Left ventricle myocardium superior (tissue), 1 donor: ENCODE measurements around the gene PPP2R3C. TPM values are rescaled to one million over a fixed set of nuclear protein-coding genes. Genes with fewer than 3 reads are reported as not detected.
"Not testable (repeated sequence)": the region's sequence is repeated elsewhere in the genome, so short reads cannot be mapped to it uniquely, and the experiment has no call there.

ENCODE experiments used
- ATAC-seq: fragments of 200-7000 bp; cut with Tn5 transposase; one replicate; pipeline ENCODE4 v1.9.1; 2020; ENCODE audit warnings: mild to moderate bottlenecking, moderate library complexity
- DNase-seq: peaks from one replicate; pipeline ENCODE4 v3.0.0-alpha.2; 2020
- intact Hi-C: fragments of 100-400 bp; cut with micrococcal nuclease; formaldehyde crosslinking; loops from one replicate; pipeline ENCODE4 v1.11.0; 2022
- long read RNA-seq: library from polyadenylated mRNA; unstranded; transcript quantifications from one replicate; pipeline ENCODE4 v2.0.0, GENCODE V29; 2021
- total RNA-seq: library from RNA; stranded (reverse); fragmentation: NEBNext Ultra II Directional; extraction: Animal tissue kit (Norgen Biotek cat#: 25700); gene quantifications from one replicate; pipeline ENCODE4 v1.2.1, GENCODE V29; 2021
- donor health status: DM: no; HTN: yes; CAD: no; lungs with severe emphysema.

PPP2R3C gene
- 24.7 TPM for total RNA-seq
- long read RNA-seq, transcript PPP2R3C-201 (13 exons, 1,839 nt), result major isoform, 23 of 32 reads
- long read RNA-seq, partial matches to known transcripts, result 2 of 32 reads
- long read RNA-seq, other reads (novel, unspliced or antisense), result 5 of 32 reads

DNA sequence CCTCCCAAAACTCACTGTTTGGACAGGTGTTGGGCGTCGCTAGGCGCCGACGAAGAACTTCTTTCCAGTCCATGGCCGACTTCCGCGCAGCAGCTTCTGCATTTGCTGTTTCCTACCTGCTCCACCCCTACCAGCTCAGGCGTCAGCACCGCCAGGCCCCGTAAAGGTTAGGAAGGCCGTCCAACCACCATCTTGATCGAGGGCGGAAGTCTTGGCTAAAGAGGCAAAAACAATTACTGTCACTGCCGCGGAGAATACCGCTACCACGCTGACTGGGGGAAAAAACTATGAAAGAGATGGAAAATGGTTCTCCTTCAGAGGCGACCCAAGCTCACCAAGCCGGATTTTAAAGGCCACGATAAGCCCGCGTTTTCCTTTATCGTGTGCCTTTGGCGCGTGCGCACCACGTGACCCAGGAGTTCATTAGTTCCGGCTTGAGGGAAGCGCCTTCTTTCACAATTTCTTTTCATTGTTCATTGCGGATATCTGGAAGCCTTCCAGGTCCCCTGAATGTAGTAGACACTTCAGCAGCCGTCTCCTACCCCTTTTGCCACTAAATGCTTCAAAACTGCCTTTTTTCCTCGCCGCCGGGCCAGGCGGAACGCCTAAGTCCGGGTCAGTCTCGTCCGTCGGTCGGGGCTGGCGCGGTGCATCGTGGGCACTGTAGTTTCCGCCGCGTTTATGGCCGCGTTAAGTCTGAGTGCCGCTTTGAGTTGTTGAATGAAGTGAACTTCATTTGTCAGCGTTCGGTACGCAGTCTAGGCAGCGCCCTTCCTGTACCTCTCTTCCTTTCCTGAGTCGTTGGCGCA is at the start of gene PPP2R3C, which contains the start of gene PRORP:
Gene PPP2R3C, minus strand, starts transcription at position 104 of the 809 bp plus-strand sequence. Its CDS starts 31 bp downstream, at position 73.
Gene PRORP, plus strand, starts transcription at position 666 of the 809 bp plus-strand sequence. CDS start 694 bp downstream, outside the sequence.
- ATAC-seq (peak; percentile 96), DNase-seq (peak; percentile 93)
- intact Hi-C loops, result no loop called here

DNA sequence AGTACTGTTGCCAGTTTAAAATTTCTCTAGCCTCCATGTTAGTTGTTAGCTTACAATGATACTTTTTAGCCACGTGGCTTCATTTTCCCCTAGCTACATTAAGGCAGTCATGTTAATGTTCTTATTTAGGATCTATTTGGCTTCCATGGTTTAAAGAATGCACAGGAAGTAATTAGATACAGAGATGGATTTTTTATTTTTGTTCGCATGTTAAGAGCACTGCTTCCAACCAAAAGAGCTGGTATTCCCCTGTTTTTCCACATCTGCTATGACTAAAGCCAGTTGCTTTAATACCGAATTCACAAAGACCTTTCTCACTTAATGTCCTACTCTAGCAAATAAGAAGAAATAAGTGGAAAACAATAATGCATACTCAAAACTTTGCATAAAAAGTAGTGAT is 45.7 kb upstream of the PPP2R3C start:
- intact Hi-C loops, result no loop called here
- DNase-seq (no peak), ATAC-seq (no peak)

DNA sequence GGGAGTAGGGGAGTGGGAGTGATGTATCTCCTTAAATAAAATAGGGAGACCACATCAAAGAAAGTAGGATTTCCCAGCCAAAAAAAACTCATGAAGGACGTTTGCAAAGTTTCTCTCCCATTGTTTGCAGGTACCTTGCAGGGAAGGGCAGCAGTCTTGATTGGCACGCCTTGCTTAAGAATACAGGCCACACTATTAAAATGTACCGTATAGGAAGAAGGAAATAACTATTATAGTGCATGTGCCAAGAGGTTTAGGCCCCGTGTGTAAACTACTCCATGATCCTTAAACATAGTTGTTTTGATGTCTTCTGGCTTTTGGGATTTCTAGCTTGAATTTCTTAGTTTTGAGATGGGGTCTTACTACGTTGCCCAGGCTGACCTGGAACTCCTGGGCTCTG is 43.1 kb upstream of the PPP2R3C start:
- intact Hi-C loops, result no loop called here
- DNase-seq, result no peak
- no peak for ATAC-seq

- intact Hi-C loops, result no loop called here
- DNase-seq (no peak), ATAC-seq (no peak)
Observed at GRCh38 chr14:35163384-35163783, 41.6 kb upstream of the PPP2R3C start.

GRCh38 chr14:35161231-35161630 is 39.4 kb upstream of the PPP2R3C start:
- ATAC-seq (no peak), DNase-seq (no peak)
- intact Hi-C loops, result no loop called here

- DNase-seq (no peak), ATAC-seq (no peak)
- intact Hi-C loops, result no loop called here
Observed at GRCh38 chr14:35159742-35160409, 38.1 kb upstream of the PPP2R3C start.

DNA sequence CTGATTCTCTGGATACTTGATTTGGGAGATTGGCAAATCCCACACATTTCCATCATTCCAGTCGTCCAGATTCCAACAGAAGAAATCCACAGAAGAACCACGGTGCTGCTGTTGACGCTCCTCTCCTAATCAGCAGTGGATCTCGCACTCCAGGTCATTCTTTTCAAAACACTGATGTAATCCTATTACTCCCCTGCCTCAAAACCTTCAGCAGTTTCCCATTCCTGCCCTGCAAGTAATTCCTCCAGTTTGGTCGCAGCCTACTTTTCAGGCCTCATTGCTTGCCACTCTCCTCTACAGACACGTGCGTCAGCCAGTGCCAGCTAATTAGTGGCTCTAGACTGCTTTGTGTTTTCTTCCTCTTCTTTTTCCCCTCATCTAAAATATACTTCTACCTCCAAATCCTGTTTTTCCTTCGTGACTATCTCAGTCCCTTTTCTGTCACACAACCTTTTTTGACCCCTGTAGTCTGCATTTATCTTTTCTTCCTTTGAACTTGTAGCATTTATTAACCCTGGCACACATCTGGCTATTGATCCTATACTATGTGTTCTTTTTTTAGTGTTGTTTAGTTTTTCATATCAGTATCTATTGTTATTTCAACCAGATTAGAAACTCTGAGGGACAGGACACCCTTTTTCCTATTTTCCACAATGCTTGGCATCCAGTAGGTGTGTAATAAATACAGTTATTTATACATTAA is 37.3 kb upstream of the PPP2R3C start:
- ATAC-seq, result no peak

GRCh38 chr14:35158491-35158890 is 36.7 kb upstream of the PPP2R3C start:
- ATAC-seq, result no peak
- intact Hi-C loops, result no loop called here
- DNase-seq, result no peak

More for the DNA sequence above, 37.3 kb upstream of the PPP2R3C start:
- intact Hi-C loops, result no loop called here
- DNase-seq, result no peak

DNA sequence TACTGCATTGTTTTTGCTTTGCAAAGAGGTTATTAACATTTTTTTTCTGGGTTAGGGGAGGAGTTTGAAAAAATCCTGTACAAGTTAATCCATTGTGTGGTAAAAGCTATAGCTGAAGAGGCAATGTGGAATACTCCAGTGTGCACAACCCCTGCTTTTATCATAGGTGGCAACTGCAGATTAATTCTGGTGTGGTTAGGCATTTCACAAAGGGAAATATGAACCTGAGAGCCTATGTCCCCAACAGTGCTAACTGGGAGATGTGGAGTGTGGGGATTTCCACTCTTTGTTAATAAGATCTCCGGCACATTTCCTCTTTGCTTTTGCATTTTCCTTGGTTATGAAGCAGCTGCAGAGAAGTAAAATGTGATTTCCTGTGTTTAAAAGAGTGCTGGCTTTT is 34.2 kb upstream of the PPP2R3C start:
- DNase-seq (no peak), ATAC-seq (no peak)
- intact Hi-C loops, result no loop called here

- no peak for ATAC-seq
- DNase-seq, result no peak
- intact Hi-C loops, result no loop called here
Observed at GRCh38 chr14:35154016-35154415, 32.2 kb upstream of the PPP2R3C start.

GRCh38 chr14:35152531-35152930 is 30.7 kb upstream of the PPP2R3C start:
- ATAC-seq, intact Hi-C loops, DNase-seq: not testable (repeated sequence)

GRCh38 chr14:35149239-35149638 is 27.4 kb upstream of the PPP2R3C start:
- ATAC-seq, result no peak
- DNase-seq, result no peak
- intact Hi-C loops, result no loop called here

GRCh38 chr14:35147711-35148110 is 25.9 kb upstream of the PPP2R3C start:
- no peak for ATAC-seq
- intact Hi-C loops, result no loop called here
- no peak for DNase-seq

GRCh38 chr14:35147186-35147585 is 25.4 kb upstream of the PPP2R3C start:
- intact Hi-C loops, result no loop called here
- ATAC-seq, result no peak
- DNase-seq, result no peak

DNA sequence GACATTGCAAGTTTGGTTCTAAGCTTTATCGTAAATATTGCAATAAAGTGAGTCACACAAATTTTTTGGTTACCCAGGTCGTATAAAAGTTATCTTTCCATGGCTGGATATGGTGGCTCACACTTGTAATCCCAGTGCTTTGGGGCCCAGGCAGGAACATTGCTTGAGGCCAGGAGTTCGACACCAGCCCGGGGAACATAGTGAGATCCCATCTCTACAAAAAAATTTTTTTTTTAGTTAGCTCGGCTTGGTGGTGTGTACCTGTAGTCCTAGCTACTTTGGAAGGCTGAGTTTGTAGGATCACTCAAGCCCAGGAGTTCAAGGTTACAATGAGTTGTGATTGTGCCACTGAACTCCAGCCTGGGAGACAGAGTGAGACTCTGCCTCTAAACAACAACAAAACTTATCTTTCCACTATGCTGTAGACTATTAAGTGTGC is 24.9 kb upstream of the PPP2R3C start:
- no peak for ATAC-seq

DNA sequence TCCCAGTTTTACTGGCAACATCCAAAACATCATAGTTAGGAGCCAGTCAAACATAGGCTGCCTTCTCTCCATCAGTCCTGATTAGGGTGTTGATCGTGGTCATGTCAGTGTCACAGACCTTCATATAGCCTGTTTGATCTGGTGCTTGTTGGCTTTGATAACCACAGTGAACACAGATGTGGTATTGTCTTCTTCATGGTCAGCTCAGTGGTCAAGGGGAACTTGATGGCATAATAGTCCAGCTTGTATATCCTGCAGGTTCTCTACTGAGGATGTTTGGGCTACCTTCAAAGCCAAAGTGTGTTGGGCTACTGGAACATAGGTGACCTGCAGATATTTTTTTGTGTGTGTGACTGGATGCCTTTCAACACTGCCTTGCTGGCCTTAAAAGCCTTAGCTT is 22.2 kb upstream of the PPP2R3C start:
- no peak for DNase-seq

More for the DNA sequence above, 24.9 kb upstream of the PPP2R3C start:
- intact Hi-C loops, result no loop called here
- DNase-seq, result no peak

GRCh38 chr14:35140718-35141581 is 19.2 kb upstream of the PPP2R3C start:
- no peak for DNase-seq
- no peak for ATAC-seq
- intact Hi-C loops, result loop anchor here (5.0 kb wide), 1 partner anchor 276 kb away; no protein-coding TSS in a partner anchor

More for the DNA sequence above, 22.2 kb upstream of the PPP2R3C start:
- ATAC-seq, result no peak
- intact Hi-C loops, result loop anchor here (5.0 kb wide), 1 partner anchor 273 kb away; no protein-coding TSS in a partner anchor

GRCh38 chr14:35138585-35138984 is 16.8 kb upstream of the PPP2R3C start:
- intact Hi-C loops, result no loop called here
- ATAC-seq (no peak), DNase-seq (no peak)
